GM12878 (cell line): ENCODE data around the gene CFAP91. TPM values are rescaled to one million over a fixed set of nuclear protein-coding genes. Genes with fewer than 3 reads are reported as not detected.

ENCODE experiments used
- ATAC-seq: fragments of 200-7000 bp; cut with Tn5 transposase; 3 replicates; pipeline ENCODE4 v1.9.1; 2020; ENCODE audit warnings: mild to moderate bottlenecking, moderate library complexity
- BruUV-seq: library from RNA; stranded (reverse); fragments of 400-500 nt; replicated peaks from 2 replicates; lab custom pipeline; 2021; lab: Mats Ljungman, UMichigan
- CTCF ChIA-PET: fragments of 300-600 bp; sonication (Branson Sonifier 250); formaldehyde crosslinking; extraction: SDS; loops from one replicate; lab custom pipeline; 2021; ENCODE audit warnings: inconsistent platforms; lab: Yijun Ruan, JAX
- POLR2A ChIA-PET: fragments of 350-600 bp; formaldehyde crosslinking; extraction: SDS; loops from one replicate; lab custom pipeline; 2021; ENCODE audit warnings: inconsistent platforms; lab: Charles Lee
- RAD21 ChIA-PET: fragments of 300-600 bp; sonication (Branson Sonifier 250); formaldehyde crosslinking; loops from one replicate; lab custom pipeline; 2023; ENCODE audit warnings: antibody characterized with exemption; ENCODE audit not compliant: unreplicated experiment; lab: Charles Lee
- SMC1A ChIA-PET: fragments of 300-600 bp; sonication (Branson Sonifier 250); formaldehyde crosslinking; loops from one replicate; lab custom pipeline; 2023; ENCODE audit not compliant: unreplicated experiment, uncharacterized antibody; lab: Charles Lee
- DNase-seq: peaks from one replicate; pipeline ENCODE4 v3.0.0-alpha.2; 2011; ENCODE audit warnings: low read depth, low spot score
- FAIRE-seq: peaks from 3 replicates; lab custom pipeline; 2011; peaks lifted over from hg19 to GRCh38; lab: Jason Lieb, UNC
- H2AFZ ChIP-seq: 2 replicates; pipeline ENCODE4 v1.6.0; 2011; ENCODE audit warnings: low read depth, low read length, control low read depth; ENCODE audit not compliant: control insufficient read depth
- H3K27ac ChIP-seq: 2 replicates; pipeline ENCODE4 v1.5.1; 2011; ENCODE audit warnings: control low read depth; ENCODE audit not compliant: control insufficient read depth, insufficient read depth
- H3K27me3 ChIP-seq, 2 experiments: replicated peaks in 1 of 2; 2 replicates each; pipeline versions ENCODE4 v1.6.0 to v1.6.1; 2011; ENCODE audit warnings: low read length in 1 of 2; ENCODE audit not compliant: control insufficient read depth in 2 of 2, insufficient read depth in 2 of 2
- H3K36me3 ChIP-seq, 2 experiments: 2 replicates each; pipeline ENCODE4 v1.5.1; 2011; ENCODE audit warnings: low read length in 1 of 2; ENCODE audit not compliant: control insufficient read depth in 2 of 2, insufficient read depth in 2 of 2
- H3K4me1 ChIP-seq: 2 replicates; pipeline ENCODE4 v1.6.1; 2011; ENCODE audit warnings: mild to moderate bottlenecking, low read length, moderate library complexity, mixed read lengths; ENCODE audit not compliant: control insufficient read depth, insufficient read depth
- H3K4me2 ChIP-seq: 2 replicates; pipeline ENCODE4 v1.6.0; 2011; ENCODE audit warnings: control low read depth; ENCODE audit not compliant: control insufficient read depth, insufficient read depth
- H3K4me3 ChIP-seq: fragments of 200-600 bp; sonication (generic); 2 replicates; pipeline ENCODE4 v1.5.1; 2016
- H3K79me2 ChIP-seq: 2 replicates; pipeline ENCODE4 v1.6.0; 2011; ENCODE audit warnings: low read length; ENCODE audit not compliant: control insufficient read depth, insufficient read depth
- H3K9ac ChIP-seq: 2 replicates; pipeline ENCODE4 v1.8.0; 2011; ENCODE audit warnings: low read length, control low read depth, mixed read lengths; ENCODE audit not compliant: control insufficient read depth, insufficient read depth
- H3K9me3 ChIP-seq: replicated peaks from 3 replicates; pipeline ENCODE4 v1.5.1; 2011; ENCODE audit warnings: mild to moderate bottlenecking, low read length; ENCODE audit not compliant: control insufficient read depth, insufficient read depth
- H4K20me1 ChIP-seq: 2 replicates; pipeline ENCODE4 v1.6.0; 2011; ENCODE audit not compliant: control insufficient read depth, insufficient read depth
- BCL3 ChIP-seq: IDR thresholded peaks from 2 replicates; pipeline ENCODE4 v1.6.1; 2011; ENCODE audit warnings: borderline replicate concordance, low read depth, mild to moderate bottlenecking, moderate library complexity, low read length; ENCODE audit not compliant: insufficient read depth, poor library complexity, severe bottlenecking
- BMI1 ChIP-seq: fragments of 450-650 bp; IDR thresholded peaks from 2 replicates; pipeline ENCODE4 v1.6.1; 2016; ENCODE audit warnings: mild to moderate bottlenecking, moderate library complexity, borderline replicate concordance
- CHD2 ChIP-seq: IDR thresholded peaks from 2 replicates; pipeline ENCODE4 v1.6.1; 2011; ENCODE audit warnings: low read depth, low read length, improper control_type of control experiment, borderline replicate concordance
- DPF2 ChIP-seq: fragments of 450-650 bp; IDR thresholded peaks from 2 replicates; pipeline ENCODE4 v1.6.1; 2017; ENCODE audit warnings: mild to moderate bottlenecking
- EED ChIP-seq: sonication (generic); IDR thresholded peaks from 2 replicates; pipeline ENCODE4 v1.6.1; 2016; ENCODE audit warnings: antibody characterized with exemption, low read depth
- GABPA ChIP-seq: IDR thresholded peaks from 2 replicates; pipeline ENCODE4 v1.6.1; 2014; ENCODE audit warnings: antibody characterized with exemption, low read depth, mild to moderate bottlenecking, inconsistent platforms
- IKZF1 ChIP-seq: fragments of 450-650 bp; conservative IDR thresholded peaks from 2 replicates; pipeline ENCODE4 v1.6.1; 2017; ENCODE audit warnings: antibody characterized with exemption, mild to moderate bottlenecking
- MAX ChIP-seq: IDR thresholded peaks from 2 replicates; pipeline ENCODE4 v1.6.1; 2012; ENCODE audit warnings: low read depth, low read length, improper control_type of control experiment
- MTA3 ChIP-seq: IDR thresholded peaks from 2 replicates; pipeline ENCODE4 v1.6.1; 2012; ENCODE audit warnings: low read length, inconsistent platforms, borderline replicate concordance
- MYC ChIP-seq: IDR thresholded peaks from 2 replicates; pipeline ENCODE4 v1.6.1; 2011; ENCODE audit warnings: mild to moderate bottlenecking, low read length, moderate library complexity, inconsistent platforms; ENCODE audit not compliant: insufficient read depth, insufficient replicate concordance, insufficient read length, severe bottlenecking
- NFYA ChIP-seq: IDR thresholded peaks from 2 replicates; pipeline ENCODE4 v1.6.1; 2011; ENCODE audit warnings: low read depth, mild to moderate bottlenecking, low read length, improper control_type of control experiment, borderline replicate concordance
- PBX3 ChIP-seq: IDR thresholded peaks from 2 replicates; pipeline ENCODE4 v1.6.1; 2011; ENCODE audit warnings: mild to moderate bottlenecking, low read depth, low read length, moderate library complexity; ENCODE audit not compliant: insufficient replicate concordance
- RAD21 ChIP-seq: IDR thresholded peaks from 2 replicates; pipeline ENCODE4 v1.6.1; 2011; ENCODE audit warnings: mild to moderate bottlenecking, low read depth, low read length, moderate library complexity; ENCODE audit not compliant: insufficient read depth
- REST ChIP-seq: IDR thresholded peaks from 2 replicates; pipeline ENCODE4 v1.6.1; 2012; ENCODE audit warnings: mild to moderate bottlenecking, low read depth, low read length
- TCF12 ChIP-seq: IDR thresholded peaks from 2 replicates; pipeline ENCODE4 v1.6.1; 2011; ENCODE audit warnings: low read depth, mild to moderate bottlenecking, low read length
- WRNIP1 ChIP-seq: IDR thresholded peaks from 2 replicates; pipeline ENCODE4 v1.6.1; 2011; ENCODE audit warnings: low read depth, low read length, improper control_type of control experiment, borderline replicate concordance
- ZNF24 ChIP-seq: fragments of 450-650 bp; IDR thresholded peaks from 2 replicates; pipeline ENCODE4 v1.6.1; 2017; ENCODE audit warnings: antibody characterized with exemption, mild to moderate bottlenecking
- ZNF274 ChIP-seq: IDR thresholded peaks from one replicate; pipeline ENCODE4 v1.8.0; 2011; ENCODE audit not compliant: insufficient read length, insufficient read depth
- WGBS: methylation state at CpG from one replicate; pipeline ENCODE4 v1.1.6; 2016; ENCODE audit warnings: low lambda C conversion rate; ENCODE audit not compliant: insufficient replicate concordance, insufficient coverage; ENCODE audit errors: missing lambda C conversion rate; 5-methylcytosine and 5-hydroxymethylcytosine counted together
- in situ Hi-C: fragments of 300-500 bp; cut with MboI; formaldehyde crosslinking; loops from 9 replicates; pipeline ENCODE4 v1.14.3; 2018; ENCODE audit warnings: mixed read lengths
- intact Hi-C: fragments of 100-400 bp; cut with micrococcal nuclease; formaldehyde crosslinking; loops from one replicate; pipeline ENCODE4 v1.14.2; 2022; ENCODE audit not compliant: unreplicated experiment
- polyA plus RNA-seq, 11 experiments: library from polyadenylated mRNA; depleted of rRNA in 4 of 11; unstranded in 6 of 11; stranded (reverse) in 5 of 11; fragments of >200 nt; fragmentation: Nextera tagmentation in 4 of 11; fragmentation: Illumina TruSeq in 1 of 11; extraction: Ambion mirVana in 4 of 11; extraction: Trizol in 1 of 11; gene quantifications; 1 replicate in 1 of 11; 2 replicates in 10 of 11; pipeline versions ENCODE4 v1.2.1 to v1.2.3, GENCODE V29; 2011 to 2016; ENCODE audit warnings: inconsistent platforms in 2 of 11, missing spikeins in 2 of 11, low read depth in 1 of 11
- total RNA-seq, 4 experiments: library from RNA; depleted of rRNA in 3 of 4; stranded (reverse); fragments of >200 nt in 3 of 4; fragmentation: Illumina TruSeq in 1 of 4; extraction: Trizol in 1 of 4; gene quantifications; 2 replicates each; pipeline versions ENCODE4 v1.2.1 to v1.2.3, GENCODE V29; 2013 to 2021

The CFAP91 gene
- total and polyA plus RNA-seq, 10 of the 15 experiments (the other 5 are each of a cell fraction or from before 2014, with no cell fraction given), result 0.03 to 2.2 (median 0.92) TPM

DNA sequence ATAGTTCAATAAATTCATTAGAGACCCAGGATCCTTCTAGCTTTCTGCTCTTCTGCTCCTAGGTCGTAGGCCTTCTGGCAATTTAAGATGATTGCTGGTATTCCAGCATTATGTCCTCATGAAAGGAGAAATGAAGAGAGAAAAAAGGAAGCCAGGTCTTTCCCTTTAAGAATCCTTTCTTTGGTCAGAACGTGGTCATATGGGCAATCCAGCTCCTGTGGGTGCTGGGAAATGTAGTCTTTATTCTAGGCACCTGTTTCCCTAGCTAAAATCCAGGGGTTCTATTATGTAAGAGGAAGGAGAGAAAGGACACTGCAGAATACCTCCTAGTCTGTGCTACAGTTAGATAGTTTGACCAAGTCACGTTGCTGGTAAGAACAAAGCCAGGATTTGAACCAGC, 43.6 kb downstream of the CFAP91 start (continued):
- no peak for TF ChIP-seq MAX
- TF ChIP-seq RAD21, result no peak

DNA sequence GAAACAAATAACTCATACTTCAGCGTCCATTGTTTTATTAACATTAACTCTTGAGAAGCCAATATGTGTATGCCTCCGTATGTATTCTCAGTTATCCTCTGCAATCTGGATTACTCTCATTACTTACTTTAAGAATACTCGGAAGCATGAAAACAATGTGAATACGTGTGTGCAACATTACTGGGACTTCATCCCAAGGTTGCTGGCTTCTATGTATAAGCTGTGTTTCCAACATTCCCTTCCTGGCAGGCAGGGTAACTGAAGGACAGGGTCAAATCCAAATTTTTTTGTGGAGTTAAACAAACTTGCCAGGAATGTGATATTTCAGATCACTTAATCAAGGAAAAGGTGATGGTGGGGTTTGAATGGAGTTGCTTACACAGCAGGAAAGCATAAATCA, 44.5 kb downstream of the CFAP91 start:
- no peaks in the 10 kb centered on the region for H4K20me1 ChIP-seq
- ChIA-PET POLR2A (interaction anchor here (0.9 kb wide), 1 partner anchor 14 kb away, joined by 3 read pairs; no protein-coding TSS in a partner anchor), CTCF (interaction anchor here (0.6 to 1.8 kb wide), 5 partner anchors 11 to 401 kb away, joined by 3 to 7 read pairs (median 3); no protein-coding TSS in a partner anchor)
- no peak for TF ChIP-seq PBX3
- no peak for TF ChIP-seq DPF2
- TF ChIP-seq TCF12, result no peak
- no peak for TF ChIP-seq MYC
- TF ChIP-seq MTA3, result no peak
- TF ChIP-seq WRNIP1, result no peak
- TF ChIP-seq CHD2, result no peak
- no peak for TF ChIP-seq ZNF274
- TF ChIP-seq NFYA, result no peak
- TF ChIP-seq EED, result no peak
- no peak for TF ChIP-seq BMI1
- TF ChIP-seq ZNF24, result no peak
- no peak for TF ChIP-seq IKZF1
- TF ChIP-seq GABPA, result no peak
- TF ChIP-seq BCL3, result no peak
- no peak for TF ChIP-seq REST

More for the DNA sequence above, 44.5 kb downstream of the CFAP91 start:
- H3K4me2 ChIP-seq, result no peak overlapping the region
- no peak for ATAC-seq
- no peak overlapping the region for H3K27ac ChIP-seq
- H3K79me2 ChIP-seq, result no peaks in the 10 kb centered on the region
- H3K36me3 ChIP-seq, result no peaks in the 10 kb centered on the region
- H3K9me3 ChIP-seq, result no peaks in the 10 kb centered on the region
- H3K27me3 ChIP-seq, result no peaks in the 10 kb centered on the region
- intact Hi-C loops (no loop called here), in situ Hi-C loops (no loop called here)
- H3K4me3 ChIP-seq, result no peak overlapping the region
- no peak for FAIRE-seq
- no peak for DNase-seq
- ChIA-PET RAD21 (no interaction called here), SMC1A (no interaction called here)
- no peak overlapping the region for H3K9ac ChIP-seq
- no TSS peak for BruUV-seq
- peaks cover 3% of the 10 kb centered on the region; the same call in 1 of the 2 replicates for H3K4me1 ChIP-seq
- 82% methylated on average over 4 of the region's 4 CpGs for WGBS
- no peak overlapping the region for H2AFZ ChIP-seq
